Thyroid gland (tissue), 4 donors: ENCODE measurements around the gene SPARC.

Experiments
- POLR2A ChIP-seq, 2 donors: fragments of 450-650 bp; IDR thresholded peaks; one replicate each; pipeline ENCODE4 v1.6.1; 2017; ENCODE audit warnings: antibody characterized with exemption in 2 of 2, mild to moderate bottlenecking in 2 of 2, moderate library complexity in 1 of 2
- TF ChIP-seq, protein P1 (sequence below), 6 experiments: fragments of 200-600 bp in 3 of 6; fragments of 450-650 bp in 3 of 6; sonication (generic) in 3 of 6; IDR thresholded peaks; one replicate each; pipeline ENCODE4 v1.5.1; 2016 to 2019; ENCODE audit warnings: antibody characterized with exemption in 6 of 6, mild to moderate bottlenecking in 2 of 6, inconsistent platforms in 1 of 6, moderate library complexity in 1 of 6

DNA sequence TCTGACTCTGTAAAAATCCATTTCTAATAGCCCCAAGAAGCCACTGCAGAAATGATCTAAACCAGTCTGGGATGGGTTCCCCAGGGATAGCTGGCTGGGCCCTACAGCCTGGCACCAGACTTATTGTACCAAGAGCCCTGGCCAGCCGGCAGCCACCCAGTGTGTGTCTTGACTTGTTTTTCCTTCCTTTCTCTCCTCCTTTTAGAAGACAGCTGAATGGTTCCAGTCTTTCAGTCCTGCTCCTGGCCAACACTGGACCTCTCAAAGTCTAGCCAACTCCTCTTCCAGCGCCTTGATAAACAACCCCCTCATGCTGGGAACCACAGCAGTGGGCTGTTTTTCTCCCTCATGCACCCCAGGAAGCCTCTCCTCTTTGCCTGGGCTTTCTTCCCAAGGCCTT is 37.6 kb upstream of the SPARC start:
- no peak for TF ChIP-seq POLR2A (IDR thresholded peaks at IDR 0.05)
- TF ChIP-seq, protein P1, sequence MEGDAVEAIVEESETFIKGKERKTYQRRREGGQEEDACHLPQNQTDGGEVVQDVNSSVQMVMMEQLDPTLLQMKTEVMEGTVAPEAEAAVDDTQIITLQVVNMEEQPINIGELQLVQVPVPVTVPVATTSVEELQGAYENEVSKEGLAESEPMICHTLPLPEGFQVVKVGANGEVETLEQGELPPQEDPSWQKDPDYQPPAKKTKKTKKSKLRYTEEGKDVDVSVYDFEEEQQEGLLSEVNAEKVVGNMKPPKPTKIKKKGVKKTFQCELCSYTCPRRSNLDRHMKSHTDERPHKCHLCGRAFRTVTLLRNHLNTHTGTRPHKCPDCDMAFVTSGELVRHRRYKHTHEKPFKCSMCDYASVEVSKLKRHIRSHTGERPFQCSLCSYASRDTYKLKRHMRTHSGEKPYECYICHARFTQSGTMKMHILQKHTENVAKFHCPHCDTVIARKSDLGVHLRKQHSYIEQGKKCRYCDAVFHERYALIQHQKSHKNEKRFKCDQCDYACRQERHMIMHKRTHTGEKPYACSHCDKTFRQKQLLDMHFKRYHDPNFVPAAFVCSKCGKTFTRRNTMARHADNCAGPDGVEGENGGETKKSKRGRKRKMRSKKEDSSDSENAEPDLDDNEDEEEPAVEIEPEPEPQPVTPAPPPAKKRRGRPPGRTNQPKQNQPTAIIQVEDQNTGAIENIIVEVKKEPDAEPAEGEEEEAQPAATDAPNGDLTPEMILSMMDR (IDR thresholded peaks at IDR 0.05) = no peak
